Epithelial cell of esophagus (primary cell): Measurements from ENCODE around the gene RAB20.

Experiments used
- DNase-seq: peaks from one replicate; pipeline ENCODE4 v3.0.0; 2010; ENCODE audit warnings: low read depth
- H3K4me3 ChIP-seq: 2 replicates; pipeline ENCODE4 v1.5.1; 2011; ENCODE audit warnings: mild to moderate bottlenecking, low read length, control low read depth
- TF ChIP-seq, protein P1 (sequence below): IDR thresholded peaks from 2 replicates; pipeline ENCODE4 v1.5.1; 2011; ENCODE audit warnings: low read depth, mild to moderate bottlenecking, low read length, control low read depth, inconsistent platforms; ENCODE audit not compliant: insufficient read depth; ENCODE audit errors: missing control alignments

The RAB20 gene

DNA sequence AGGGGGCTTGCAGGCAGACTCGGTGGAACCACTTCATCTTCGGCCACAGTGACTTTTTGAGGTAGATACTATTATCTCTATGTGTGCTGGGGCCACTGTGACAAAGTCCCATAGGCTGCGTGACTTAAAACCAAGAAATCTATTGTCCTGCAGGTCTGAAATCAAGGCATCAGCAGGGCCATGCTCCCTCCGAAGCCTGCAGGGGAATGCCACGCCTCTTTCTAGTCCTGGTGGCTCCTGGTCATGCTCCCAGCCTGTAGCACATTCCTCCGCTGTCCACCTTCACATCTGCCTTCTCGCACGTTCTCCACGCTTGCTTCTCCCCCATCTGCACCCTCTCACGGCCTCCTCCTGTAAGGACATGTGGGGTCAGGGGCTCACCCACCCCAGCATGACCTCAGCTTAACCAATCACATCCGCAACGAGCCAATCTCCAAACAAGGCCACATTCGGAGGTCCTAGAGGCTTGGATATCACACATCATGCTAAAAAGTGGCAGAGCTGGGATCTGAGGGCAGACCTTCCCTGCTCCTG lies 21.0 kb upstream of the RAB20 start:
- TF ChIP-seq, protein P1, sequence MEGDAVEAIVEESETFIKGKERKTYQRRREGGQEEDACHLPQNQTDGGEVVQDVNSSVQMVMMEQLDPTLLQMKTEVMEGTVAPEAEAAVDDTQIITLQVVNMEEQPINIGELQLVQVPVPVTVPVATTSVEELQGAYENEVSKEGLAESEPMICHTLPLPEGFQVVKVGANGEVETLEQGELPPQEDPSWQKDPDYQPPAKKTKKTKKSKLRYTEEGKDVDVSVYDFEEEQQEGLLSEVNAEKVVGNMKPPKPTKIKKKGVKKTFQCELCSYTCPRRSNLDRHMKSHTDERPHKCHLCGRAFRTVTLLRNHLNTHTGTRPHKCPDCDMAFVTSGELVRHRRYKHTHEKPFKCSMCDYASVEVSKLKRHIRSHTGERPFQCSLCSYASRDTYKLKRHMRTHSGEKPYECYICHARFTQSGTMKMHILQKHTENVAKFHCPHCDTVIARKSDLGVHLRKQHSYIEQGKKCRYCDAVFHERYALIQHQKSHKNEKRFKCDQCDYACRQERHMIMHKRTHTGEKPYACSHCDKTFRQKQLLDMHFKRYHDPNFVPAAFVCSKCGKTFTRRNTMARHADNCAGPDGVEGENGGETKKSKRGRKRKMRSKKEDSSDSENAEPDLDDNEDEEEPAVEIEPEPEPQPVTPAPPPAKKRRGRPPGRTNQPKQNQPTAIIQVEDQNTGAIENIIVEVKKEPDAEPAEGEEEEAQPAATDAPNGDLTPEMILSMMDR = no peak
- no peak for DNase-seq
- H3K4me3 ChIP-seq = no peak overlapping the region

DNA sequence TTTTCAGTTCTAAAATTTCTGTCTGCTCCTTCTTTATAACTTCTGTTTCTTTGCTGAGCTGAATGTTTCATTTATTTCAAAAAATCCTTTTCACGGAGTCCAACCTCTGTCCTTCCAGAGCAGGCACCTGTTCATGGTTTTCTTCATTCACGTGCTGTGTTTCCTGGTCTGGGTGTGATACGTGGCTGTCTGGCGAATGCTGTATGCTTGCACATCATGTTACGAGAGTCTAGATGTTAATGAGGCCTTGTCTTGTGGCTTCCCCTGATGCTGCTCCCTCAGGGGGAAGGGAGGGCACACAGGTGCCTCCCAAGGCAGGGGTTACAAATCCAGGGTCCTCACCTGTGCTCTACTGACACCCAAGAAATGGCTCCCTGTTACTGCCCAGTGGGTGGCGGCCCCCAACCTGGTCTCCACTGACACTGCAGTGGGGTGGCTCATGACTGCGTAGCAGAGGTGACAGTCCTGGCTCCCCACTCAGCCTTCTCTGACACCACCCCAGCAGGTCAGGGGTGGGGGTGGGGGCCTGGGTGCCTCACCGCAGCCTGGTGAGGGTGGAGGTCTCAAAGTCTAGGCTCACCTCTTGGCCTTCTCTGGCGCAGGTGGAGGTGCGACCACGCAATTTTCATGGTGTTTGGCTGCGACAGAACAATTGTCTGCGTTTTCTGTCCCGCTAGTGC lies 20.1 kb upstream of the RAB20 start:
- DNase-seq = no peak
- H3K4me3 ChIP-seq = no peak overlapping the region
- TF ChIP-seq, protein P1 = no peak

DNA sequence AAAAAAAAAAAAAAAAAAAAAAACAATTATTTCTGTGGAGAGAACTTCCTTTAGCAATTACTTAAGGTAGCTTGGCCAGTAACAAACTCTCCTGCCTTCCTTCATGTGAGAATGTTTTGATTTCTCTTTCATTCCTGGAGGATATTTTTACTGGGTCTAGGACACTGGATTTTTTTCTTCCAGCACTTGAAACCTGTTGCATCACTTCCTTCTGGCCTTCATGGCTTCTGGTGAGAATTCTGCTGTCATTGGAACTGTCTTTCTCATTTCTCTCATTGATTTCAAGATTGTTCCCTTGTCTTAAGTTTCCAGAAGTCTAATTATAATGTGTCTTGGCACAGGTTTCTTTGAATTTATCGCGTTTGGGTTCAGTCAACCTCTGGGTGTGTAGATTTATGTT lies 19.3 kb upstream of the RAB20 start:
- DNase-seq = no peak
- H3K4me3 ChIP-seq = no peak overlapping the region
- TF ChIP-seq, protein P1 = no peak

DNA sequence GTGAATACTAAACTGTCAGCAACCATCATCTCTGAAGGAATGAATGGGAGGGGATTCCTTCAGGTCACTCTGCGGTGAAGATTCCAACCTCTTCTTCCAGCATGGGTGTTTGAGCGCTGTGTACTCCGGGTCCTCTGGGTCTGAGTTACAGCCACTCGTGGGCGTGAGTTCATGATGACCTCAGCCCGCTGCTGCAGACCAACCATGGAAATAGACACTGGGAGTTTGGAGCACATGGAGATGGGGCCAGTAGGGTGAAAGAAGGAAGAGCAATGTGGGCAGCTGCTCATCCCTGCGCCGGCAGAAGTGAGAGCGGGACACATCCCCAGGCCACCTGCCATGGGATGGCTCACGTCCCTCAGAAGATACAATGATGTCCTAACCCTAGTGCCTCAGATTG lies 16.8 kb upstream of the RAB20 start:
- TF ChIP-seq, protein P1 = no peak
- no peak for DNase-seq
- no peak overlapping the region for H3K4me3 ChIP-seq

DNA sequence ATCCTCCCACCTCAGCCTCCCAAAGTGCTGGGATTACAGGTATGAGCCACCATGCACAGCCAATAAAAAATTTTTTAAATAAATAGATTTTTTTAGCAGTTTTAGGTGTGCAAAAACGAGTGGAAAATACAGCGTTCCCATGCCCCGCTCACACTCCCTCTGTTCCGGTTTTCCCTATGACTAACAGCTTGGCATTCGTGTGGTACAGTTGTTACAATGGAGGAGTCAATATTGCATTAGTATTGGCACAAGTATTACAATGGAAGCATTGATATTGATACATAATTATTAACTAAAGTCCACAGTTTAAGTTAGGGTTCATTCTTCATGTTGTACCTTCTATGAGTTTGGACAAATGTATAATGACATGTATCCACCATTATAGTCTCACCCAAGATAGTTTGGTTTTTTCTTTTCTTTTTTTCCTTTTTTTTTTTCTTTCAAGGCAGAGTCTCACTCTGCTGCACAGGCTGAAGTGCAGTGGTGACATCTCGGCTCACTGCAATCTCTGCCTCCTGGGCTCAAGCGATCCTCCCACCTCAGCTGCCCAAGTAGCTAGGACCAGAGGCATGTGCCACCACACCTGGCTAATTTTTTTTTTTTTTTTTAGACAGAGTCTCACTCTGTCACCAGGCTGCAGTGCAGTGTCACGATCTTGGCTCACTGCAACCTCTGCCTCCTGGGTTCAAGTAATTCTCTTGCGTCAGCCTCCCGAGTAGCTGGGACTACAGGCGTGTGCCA lies 15.4 kb upstream of the RAB20 start:
- no peak overlapping the region for H3K4me3 ChIP-seq
- DNase-seq = no peak
- TF ChIP-seq, protein P1 = no peak

DNA sequence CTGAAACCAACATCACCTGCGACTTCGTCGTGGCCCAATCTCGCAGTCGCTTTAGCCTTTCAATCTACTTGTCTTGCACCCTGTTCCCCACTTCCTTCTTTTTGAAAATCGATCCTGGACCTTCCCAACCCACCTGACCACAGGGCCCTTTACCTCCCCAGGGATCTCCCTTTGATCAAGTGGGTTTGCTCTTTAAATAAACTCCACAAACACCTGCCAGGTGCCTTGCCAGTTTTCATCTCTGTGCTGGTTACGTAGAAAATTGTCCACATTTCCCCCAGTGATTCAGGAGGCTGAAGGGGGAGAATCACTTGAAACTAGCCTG lies 14.5 kb upstream of the RAB20 start:
- no peak overlapping the region for H3K4me3 ChIP-seq
- DNase-seq = no peak
- TF ChIP-seq, protein P1 = no peak
